Smooth muscle cell (in vitro differentiated cells): ENCODE measurements around the gene GABRR2. TPM values are rescaled to one million over a fixed set of nuclear protein-coding genes. Genes with fewer than 3 reads are reported as not detected.

Experiments
- DNase-seq: peaks from one replicate; lab custom pipeline; 2025; ENCODE audit not compliant: unreplicated experiment; lab: John Stamatoyannopoulos, UW
- H2AFZ ChIP-seq: fragments of 200-600 bp; sonication (generic); 2 replicates; pipeline ENCODE4 v1.6.0; 2016; ENCODE audit warnings: antibody characterized with exemption, low read depth, mild to moderate bottlenecking
- H3F3A ChIP-seq: fragments of 200-600 bp; sonication (generic); 2 replicates; pipeline ENCODE4 v1.6.0; 2017; ENCODE audit warnings: antibody characterized with exemption, low read depth
- H3K27ac ChIP-seq: fragments of 200-600 bp; sonication (generic); 2 replicates; pipeline ENCODE4 v1.5.1; 2016; ENCODE audit warnings: low read depth, mild to moderate bottlenecking
- H3K27me3 ChIP-seq: fragments of 200-600 bp; sonication (generic); 2 replicates; pipeline ENCODE4 v1.6.1; 2016; ENCODE audit warnings: low read depth, mild to moderate bottlenecking
- H3K36me3 ChIP-seq: fragments of 200-600 bp; sonication (generic); 2 replicates; pipeline ENCODE4 v1.5.1; 2016; ENCODE audit warnings: low read depth
- H3K4me1 ChIP-seq: fragments of 200-600 bp; sonication (generic); 2 replicates; pipeline ENCODE4 v1.5.1; 2016; ENCODE audit warnings: low read depth
- H3K4me2 ChIP-seq: fragments of 200-600 bp; sonication (generic); 2 replicates; pipeline ENCODE4 v1.6.0; 2016; ENCODE audit warnings: mild to moderate bottlenecking
- H3K4me3 ChIP-seq: fragments of 200-600 bp; sonication (generic); 2 replicates; pipeline ENCODE4 v1.5.1; 2016; ENCODE audit warnings: mild to moderate bottlenecking
- H3K79me2 ChIP-seq: fragments of 200-600 bp; sonication (generic); 2 replicates; pipeline ENCODE4 v1.6.0; 2016; ENCODE audit warnings: low read depth, mild to moderate bottlenecking
- H3K9ac ChIP-seq: fragments of 200-600 bp; sonication (generic); 2 replicates; pipeline ENCODE4 v1.6.0; 2016; ENCODE audit warnings: low read depth
- H3K9me3 ChIP-seq: fragments of 200-600 bp; sonication (generic); replicated peaks from 2 replicates; pipeline ENCODE4 v1.5.1; 2016; ENCODE audit warnings: low read depth
- H4K20me1 ChIP-seq: fragments of 200-600 bp; sonication (generic); 2 replicates; pipeline ENCODE4 v1.6.0; 2016; ENCODE audit warnings: low read depth
- WGBS: methylation state at CpG from one replicate; pipeline ENCODE4 v1.1.7; 2016; ENCODE audit warnings: low lambda C conversion rate; 5-methylcytosine and 5-hydroxymethylcytosine counted together
- polyA plus RNA-seq: library from polyadenylated mRNA; unstranded; fragments of >200 nt; fragmentation: Nextera tagmentation; extraction: Ambion mirVana; gene quantifications from 2 replicates; pipeline ENCODE4 v1.2.1, GENCODE V29; 2016
- total RNA-seq: library from RNA; depleted of rRNA; stranded (reverse); fragments of >200 nt; gene quantifications from 2 replicates; pipeline ENCODE4 v1.2.3, GENCODE V29; 2014
- TF ChIP-seq, protein P1 (sequence below): fragments of 200-600 bp; sonication (generic); IDR thresholded peaks from 2 replicates; pipeline ENCODE4 v1.5.1; 2017; ENCODE audit warnings: borderline replicate concordance, mild to moderate bottlenecking, antibody characterized with exemption; ENCODE audit not compliant: insufficient read depth, poor library complexity, severe bottlenecking

The GABRR2 gene
- total and polyA plus RNA-seq, 2 experiments from 2014 or later: 0.24 to 3.2 TPM

DNA sequence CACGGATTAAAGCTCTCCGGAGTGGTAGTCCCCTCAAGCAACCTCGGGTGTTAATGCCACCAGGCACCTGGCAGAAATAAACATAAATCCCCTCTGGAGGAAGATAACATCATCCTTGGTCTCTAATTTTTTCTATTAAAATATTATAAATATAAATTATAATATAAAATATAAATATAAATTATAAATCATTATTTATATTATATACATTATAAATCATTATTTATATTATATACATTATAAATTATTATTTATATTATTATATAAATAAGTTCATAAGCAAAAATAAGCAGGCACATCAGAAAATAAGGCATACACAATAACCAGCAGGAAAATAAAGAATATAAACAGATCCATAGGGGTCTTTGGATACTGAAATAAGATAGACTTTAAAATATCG, 39.2 kb downstream of the GABRR2 start:
- H3K4me3 ChIP-seq: no peak overlapping the region
- TF ChIP-seq, protein P1, sequence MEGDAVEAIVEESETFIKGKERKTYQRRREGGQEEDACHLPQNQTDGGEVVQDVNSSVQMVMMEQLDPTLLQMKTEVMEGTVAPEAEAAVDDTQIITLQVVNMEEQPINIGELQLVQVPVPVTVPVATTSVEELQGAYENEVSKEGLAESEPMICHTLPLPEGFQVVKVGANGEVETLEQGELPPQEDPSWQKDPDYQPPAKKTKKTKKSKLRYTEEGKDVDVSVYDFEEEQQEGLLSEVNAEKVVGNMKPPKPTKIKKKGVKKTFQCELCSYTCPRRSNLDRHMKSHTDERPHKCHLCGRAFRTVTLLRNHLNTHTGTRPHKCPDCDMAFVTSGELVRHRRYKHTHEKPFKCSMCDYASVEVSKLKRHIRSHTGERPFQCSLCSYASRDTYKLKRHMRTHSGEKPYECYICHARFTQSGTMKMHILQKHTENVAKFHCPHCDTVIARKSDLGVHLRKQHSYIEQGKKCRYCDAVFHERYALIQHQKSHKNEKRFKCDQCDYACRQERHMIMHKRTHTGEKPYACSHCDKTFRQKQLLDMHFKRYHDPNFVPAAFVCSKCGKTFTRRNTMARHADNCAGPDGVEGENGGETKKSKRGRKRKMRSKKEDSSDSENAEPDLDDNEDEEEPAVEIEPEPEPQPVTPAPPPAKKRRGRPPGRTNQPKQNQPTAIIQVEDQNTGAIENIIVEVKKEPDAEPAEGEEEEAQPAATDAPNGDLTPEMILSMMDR: no peak
- peaks cover 4% of the 10 kb centered on the region for H3K27me3 ChIP-seq
- no peak overlapping the region for H3K27ac ChIP-seq
- no peaks in the 10 kb centered on the region for H3K36me3 ChIP-seq
- no peak overlapping the region for H3K9ac ChIP-seq
- DNase-seq: no peak
- H3K4me2 ChIP-seq: no peak overlapping the region
- no peak overlapping the region for H2AFZ ChIP-seq
- no peaks in the 10 kb centered on the region for H3K4me1 ChIP-seq
- WGBS: 96% methylated on average over 4 of the region's 4 CpGs
- H3F3A ChIP-seq: no peaks in the 10 kb centered on the region
- no peaks in the 10 kb centered on the region for H3K9me3 ChIP-seq
- no peaks in the 10 kb centered on the region for H3K79me2 ChIP-seq
- H4K20me1 ChIP-seq: no peaks in the 10 kb centered on the region

- Histone ChIP-seq H4K20me1 (no peaks in the 10 kb centered on the region), H3F3A (no peaks in the 10 kb centered on the region), H3K4me3 (no peak overlapping the region), H3K4me1 (no peaks in the 10 kb centered on the region), H3K27ac (no peak overlapping the region), H3K79me2 (no peaks in the 10 kb centered on the region), H3K9ac (no peak overlapping the region), H3K9me3 (no peaks in the 10 kb centered on the region), H3K27me3 (peaks cover 10% of the 10 kb centered on the region), H3K36me3 (no peaks in the 10 kb centered on the region), H3K4me2 (no peak overlapping the region), H2AFZ (no peak overlapping the region)
- no peak for DNase-seq
- 90% methylated on average over 3 of the region's 3 CpGs for WGBS
- TF ChIP-seq, protein P1: no peak
Observed at GRCh38 chr6:89273816-89274215, 41.3 kb downstream of the GABRR2 start.

- H4K20me1 ChIP-seq: no peaks in the 10 kb centered on the region
- WGBS: 96% methylated on average over 10 of the region's 11 CpGs
Observed at GRCh38 chr6:89272596-89272995, 42.5 kb downstream of the GABRR2 start.

More at GRCh38 chr6:89272596-89272995, 42.5 kb downstream of the GABRR2 start:
- no peaks in the 10 kb centered on the region for H3F3A ChIP-seq
- peaks cover 12% of the 10 kb centered on the region for H3K27me3 ChIP-seq
- H3K4me2 ChIP-seq: no peak overlapping the region
- no peak overlapping the region for H3K9ac ChIP-seq
- no peak overlapping the region for H2AFZ ChIP-seq
- no peak overlapping the region for H3K4me3 ChIP-seq
- no peaks in the 10 kb centered on the region for H3K9me3 ChIP-seq
- TF ChIP-seq, protein P1: no peak
- no peak for DNase-seq
- no peaks in the 10 kb centered on the region for H3K4me1 ChIP-seq
- H3K36me3 ChIP-seq: no peaks in the 10 kb centered on the region
- H3K79me2 ChIP-seq: no peaks in the 10 kb centered on the region
- no peak overlapping the region for H3K27ac ChIP-seq
